B cell (primary cell): Measurements from ENCODE around the gene RPS6KL1. TPM values are rescaled to one million over a fixed set of nuclear protein-coding genes. Genes with fewer than 3 reads are reported as not detected.

Experiments
- ATAC-seq: fragments of 200-7000 bp; cut with Tn5 transposase; one replicate; pipeline ENCODE4 v1.10.0; 2021; ENCODE audit warnings: low read depth, mild to moderate bottlenecking, moderate number of reproducible peaks, moderate library complexity
- CTCF ChIA-PET: fragments of 350-600 bp; sonication (Branson Sonifier 250); formaldehyde crosslinking; loops from one replicate; lab custom pipeline; 2021; ENCODE audit warnings: antibody characterized with exemption, inconsistent platforms; lab: Charles Lee
- POLR2A ChIA-PET: fragments of 350-600 bp; sonication (Branson Sonifier 250); formaldehyde crosslinking; loops from one replicate; lab custom pipeline; 2021; ENCODE audit warnings: antibody characterized with exemption; lab: Charles Lee
- DNase-seq: peaks from one replicate; pipeline ENCODE4 v3.0.0; 2013
- H2AFZ ChIP-seq: 2 replicates; pipeline ENCODE4 v1.6.1; 2012; ENCODE audit warnings: mild to moderate bottlenecking, low read depth, low read length; ENCODE audit not compliant: insufficient read depth, poor library complexity, severe bottlenecking
- H3K27ac ChIP-seq, 2 donors: 1 replicate in 1 of 2; 2 replicates in 1 of 2; pipeline ENCODE4 v1.5.1; 2012 to 2013; ENCODE audit warnings: low read length in 2 of 2, mild to moderate bottlenecking in 2 of 2, moderate library complexity in 1 of 2
- H3K27me3 ChIP-seq, 4 experiments: fragments of 200-600 bp in 1 of 4; sonication (generic) in 1 of 4; replicated peaks in 1 of 4; 1 replicate in 2 of 4; 2 replicates in 2 of 4; pipeline versions ENCODE4 v1.6.1 to v1.7.0; 2013 to 2016; ENCODE audit warnings: low read length in 3 of 4, mild to moderate bottlenecking in 2 of 4, mixed read lengths in 1 of 4, moderate library complexity in 1 of 4; ENCODE audit not compliant: insufficient read depth in 4 of 4, control insufficient read depth in 3 of 4; ENCODE audit errors: control extremely low read depth in 1 of 4
- H3K36me3 ChIP-seq, 2 experiments: replicated peaks in 1 of 2; 1 replicate in 1 of 2; 2 replicates in 1 of 2; pipeline versions ENCODE4 v1.6.1 to v1.7.1; 2013; ENCODE audit warnings: low read length in 1 of 2; ENCODE audit not compliant: insufficient read depth in 2 of 2, control insufficient read depth in 1 of 2; ENCODE audit errors: control extremely low read depth in 1 of 2, extremely low read depth in 1 of 2
- H3K4me1 ChIP-seq, 2 donors: fragments of 200-600 bp in 1 of 2; sonication (generic) in 1 of 2; 1 replicate in 1 of 2; 2 replicates in 1 of 2; pipeline versions ENCODE4 v1.5.1 to v1.6.1; 2013 to 2017; ENCODE audit warnings: low read length in 2 of 2; ENCODE audit not compliant: control insufficient read depth in 2 of 2, insufficient read depth in 2 of 2
- H3K4me2 ChIP-seq: replicated peaks from 2 replicates; pipeline ENCODE3; 2012; ENCODE audit warnings: mild to moderate bottlenecking, low read depth, low read length; ENCODE audit not compliant: poor library complexity, severe bottlenecking
- H3K4me3 ChIP-seq, 5 experiments: fragments of 200-600 bp in 1 of 5; sonication (generic) in 1 of 5; 1 replicate in 3 of 5; 2 replicates in 2 of 5; pipeline versions ENCODE4 v1.5.1 to v1.7.0; 2011 to 2016; ENCODE audit warnings: low read length in 4 of 5, mild to moderate bottlenecking in 4 of 5, low read depth in 2 of 5, control low read depth in 1 of 5, moderate library complexity in 1 of 5; ENCODE audit not compliant: insufficient read depth in 1 of 5; ENCODE audit errors: control extremely low read depth in 1 of 5, extremely low read depth in 1 of 5
- H3K79me2 ChIP-seq: fragments of 200-600 bp; sonication (generic); one replicate; pipeline ENCODE4 v1.6.0; 2016; ENCODE audit warnings: low read length; ENCODE audit not compliant: control insufficient read depth, insufficient read depth
- H3K9ac ChIP-seq: fragments of 200-600 bp; sonication (generic); 2 replicates; pipeline ENCODE4 v1.6.1; 2017; ENCODE audit warnings: mild to moderate bottlenecking, low read length, moderate library complexity
- H3K9me3 ChIP-seq, 3 donors: one replicate each; pipeline versions ENCODE4 v1.6.1 to v1.7.1; 2013; ENCODE audit warnings: low read length in 2 of 3; ENCODE audit not compliant: control insufficient read depth in 2 of 3, insufficient read depth in 1 of 3; ENCODE audit errors: control extremely low read depth in 1 of 3
- H4K20me1 ChIP-seq: 2 replicates; pipeline ENCODE4 v1.6.0; 2012; ENCODE audit warnings: mild to moderate bottlenecking, low read length; ENCODE audit not compliant: insufficient read depth, control insufficient read depth, poor library complexity, severe bottlenecking
- H3K27ac Mint-ChIP-seq: one replicate; pipeline ENCODE4 v1.8.0; 2021; ENCODE audit warnings: mixed read lengths
- H3K27me3 Mint-ChIP-seq: one replicate; pipeline ENCODE4 v1.8.0; 2021; ENCODE audit warnings: mixed read lengths
- H3K4me1 Mint-ChIP-seq: one replicate; pipeline ENCODE4 v1.8.0; 2021; ENCODE audit warnings: mixed read lengths
- H3K4me3 Mint-ChIP-seq: one replicate; pipeline ENCODE4 v1.8.0; 2021; ENCODE audit warnings: mixed read lengths
- H3K9me3 Mint-ChIP-seq: one replicate; pipeline ENCODE4 v1.8.0; 2022; ENCODE audit warnings: mixed read lengths; ENCODE audit not compliant: insufficient read depth
- EZH2 ChIP-seq: IDR thresholded peaks from 2 replicates; pipeline ENCODE4 v1.6.1; 2012; ENCODE audit warnings: borderline replicate concordance, low read depth, mild to moderate bottlenecking, moderate library complexity, low read length; ENCODE audit not compliant: insufficient read depth, poor library complexity, severe bottlenecking
- WGBS: methylation state at CpG from one replicate; pipeline ENCODE4 v1.1.5; 2013; ENCODE audit warnings: missing lambda C conversion rate; ENCODE audit not compliant: insufficient coverage; 5-methylcytosine and 5-hydroxymethylcytosine counted together
- intact Hi-C: fragments of 100-400 bp; cut with micrococcal nuclease; formaldehyde crosslinking; loops from one replicate; pipeline ENCODE4 v1.10.0; 2022
- polyA plus RNA-seq: library from polyadenylated mRNA; depleted of rRNA; stranded (reverse); fragments of >200 nt; gene quantifications from 2 replicates; pipeline ENCODE4 v1.2.3, GENCODE V29; 2012
- total RNA-seq, 2 donors: library from RNA; stranded (reverse); fragments of 120-200 nt in 1 of 2; gene quantifications; 1 replicate in 1 of 2; 2 replicates in 1 of 2; pipeline versions ENCODE4 v1.2.3 to v1.2.4, GENCODE V29; 2013 to 2022
- TF ChIP-seq, protein P1 (sequence below): fragments of 200-600 bp; IDR thresholded peaks from one replicate; pipeline ENCODE4 v1.8.0; 2022; ENCODE audit warnings: antibody characterized with exemption, mild to moderate bottlenecking

RPS6KL1 gene
- total and polyA plus RNA-seq, 2 donors (not counting 1 experiment from before 2014, with no cell fraction given) = 3.4 to 4.4 TPM

DNA sequence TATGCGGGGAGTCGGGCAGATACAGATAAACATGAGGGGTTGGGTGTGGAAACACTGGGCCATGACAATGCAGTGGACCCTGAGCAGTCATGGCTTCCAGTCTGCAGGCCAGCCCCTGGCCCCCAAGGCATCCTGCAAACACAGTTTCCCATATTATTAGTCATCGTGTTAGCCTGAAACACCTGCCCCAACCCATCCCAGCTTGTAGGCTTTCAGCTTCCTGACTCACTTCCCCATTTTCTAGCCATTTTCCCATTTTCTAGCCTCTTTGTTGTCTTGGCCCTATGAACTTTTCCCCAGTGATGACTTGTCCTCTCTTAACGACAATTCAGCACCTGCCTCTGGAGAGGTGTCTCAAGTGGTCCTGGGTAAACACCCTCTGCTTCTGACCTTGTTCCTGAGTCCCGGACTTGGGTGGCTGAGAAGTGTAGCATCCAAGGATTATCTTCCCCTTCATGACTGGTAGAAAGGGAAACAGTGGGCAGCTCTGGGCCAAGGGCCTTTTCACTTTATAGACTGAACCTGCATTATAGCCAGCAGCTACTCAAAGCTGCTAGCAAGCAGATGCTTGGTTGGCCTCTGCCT, 36.6 kb upstream of the RPS6KL1 start:
- Histone ChIP-seq H3K79me2 (no peaks in the 10 kb centered on the region), H3K9ac (no peak overlapping the region), H3K27me3 (peaks cover 0 to 18% (median 4%) of the 10 kb centered on the region in 4 experiments), H3K4me1 (peaks cover 23 to 31% of the 10 kb centered on the region in 2 donors), H4K20me1 (no peaks in the 10 kb centered on the region), H3K4me2 (no peak overlapping the region), H2AFZ (no peak overlapping the region), H3K4me3 (no peak overlapping the region), H3K36me3 (no peaks in the 10 kb centered on the region), H3K9me3 (no peaks in the 10 kb centered on the region), H3K27ac (no peak overlapping the region)
- ATAC-seq = no peak
- Mint-ChIP-seq H3K4me3 (no peak overlapping the region), H3K4me1 (peaks cover 22% of the 10 kb centered on the region), H3K9me3 (no peaks in the 10 kb centered on the region), H3K27me3 (peaks cover 3% of the 10 kb centered on the region), H3K27ac (no peak overlapping the region)
- WGBS = 79% methylated on average over 4 of the region's 5 CpGs
- CTCF ChIA-PET = interaction anchor here (1.6 kb wide), 1 partner anchor 14 kb away, joined by 5 read pairs; no protein-coding TSS in a partner anchor
- no peak for DNase-seq
- no peak for TF ChIP-seq EZH2
- TF ChIP-seq, protein P1, sequence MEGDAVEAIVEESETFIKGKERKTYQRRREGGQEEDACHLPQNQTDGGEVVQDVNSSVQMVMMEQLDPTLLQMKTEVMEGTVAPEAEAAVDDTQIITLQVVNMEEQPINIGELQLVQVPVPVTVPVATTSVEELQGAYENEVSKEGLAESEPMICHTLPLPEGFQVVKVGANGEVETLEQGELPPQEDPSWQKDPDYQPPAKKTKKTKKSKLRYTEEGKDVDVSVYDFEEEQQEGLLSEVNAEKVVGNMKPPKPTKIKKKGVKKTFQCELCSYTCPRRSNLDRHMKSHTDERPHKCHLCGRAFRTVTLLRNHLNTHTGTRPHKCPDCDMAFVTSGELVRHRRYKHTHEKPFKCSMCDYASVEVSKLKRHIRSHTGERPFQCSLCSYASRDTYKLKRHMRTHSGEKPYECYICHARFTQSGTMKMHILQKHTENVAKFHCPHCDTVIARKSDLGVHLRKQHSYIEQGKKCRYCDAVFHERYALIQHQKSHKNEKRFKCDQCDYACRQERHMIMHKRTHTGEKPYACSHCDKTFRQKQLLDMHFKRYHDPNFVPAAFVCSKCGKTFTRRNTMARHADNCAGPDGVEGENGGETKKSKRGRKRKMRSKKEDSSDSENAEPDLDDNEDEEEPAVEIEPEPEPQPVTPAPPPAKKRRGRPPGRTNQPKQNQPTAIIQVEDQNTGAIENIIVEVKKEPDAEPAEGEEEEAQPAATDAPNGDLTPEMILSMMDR = no peak
- POLR2A ChIA-PET = no interaction called here
- intact Hi-C loops = no loop called here

DNA sequence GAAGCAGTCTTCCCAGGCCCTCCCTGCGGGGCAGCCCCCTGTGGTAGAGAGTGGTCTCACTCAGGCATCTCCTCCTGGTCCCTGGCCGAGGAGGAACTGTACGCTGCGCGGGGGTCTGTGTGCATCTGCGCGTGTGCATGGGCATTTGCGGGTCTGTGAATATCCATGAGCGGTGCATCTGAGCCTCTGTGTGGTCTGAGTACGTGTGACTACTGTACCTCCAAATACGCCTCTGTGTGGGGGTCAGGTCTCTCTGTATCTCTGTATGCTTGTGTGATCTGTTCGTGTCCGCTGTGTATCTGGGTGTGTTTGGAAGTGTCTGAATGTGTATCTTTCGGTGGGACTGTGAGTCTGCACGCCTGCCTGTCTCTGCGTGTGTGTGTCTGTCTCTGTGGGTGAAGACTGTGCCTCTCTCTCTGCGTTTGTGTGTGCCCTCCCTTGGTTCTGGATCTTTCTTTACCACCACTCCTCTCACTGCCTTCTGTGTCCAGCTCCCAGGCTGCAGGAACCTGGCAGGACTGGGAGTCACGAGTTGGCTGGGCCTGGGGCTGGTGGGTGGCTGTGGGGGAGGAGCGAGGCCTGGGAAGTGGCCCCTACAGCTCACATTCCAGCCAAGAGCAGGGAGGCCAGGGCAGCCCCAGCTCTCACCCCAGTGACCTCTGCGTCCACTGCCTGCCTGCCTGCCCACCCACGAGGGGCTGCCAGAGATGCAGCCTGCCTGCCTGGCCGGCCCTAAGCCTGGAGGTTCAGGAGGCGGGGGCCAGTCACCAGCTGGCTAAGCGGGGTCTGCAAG, 33.4 kb upstream of the RPS6KL1 start:
- 95% methylated on average over 17 of the region's 24 CpGs for WGBS
- ChIA-PET CTCF (interaction anchor here (0.6 kb wide), 1 partner anchor 73 kb away, joined by 3 read pairs; no protein-coding TSS in a partner anchor), POLR2A (no interaction called here)
- Histone ChIP-seq H3K9me3 (peaks cover 0 to 4% (median 0%) of the 10 kb centered on the region in 3 donors), H4K20me1 (no peaks in the 10 kb centered on the region), H3K27me3 (peaks cover 0 to 39% (median 8%) of the 10 kb centered on the region in 4 experiments), H3K4me3 (no peak overlapping the region), H3K79me2 (no peaks in the 10 kb centered on the region), H3K4me1 (peaks cover 5 to 12% of the 10 kb centered on the region in 2 donors), H3K4me2 (no peak overlapping the region), H3K9ac (no peak overlapping the region), H3K36me3 (no peaks in the 10 kb centered on the region), H3K27ac (no peak overlapping the region), H2AFZ (no peak overlapping the region)
- peak overlapping the region; percentile 36 for H3K4me3 Mint-ChIP-seq
- no peak overlapping the region for H3K27ac Mint-ChIP-seq
- H3K4me1 Mint-ChIP-seq = peaks cover 3% of the 10 kb centered on the region
- DNase-seq = no peak
- TF ChIP-seq, protein P1 = no peak
- TF ChIP-seq EZH2 = no peak
- no peaks in the 10 kb centered on the region for H3K9me3 Mint-ChIP-seq
- intact Hi-C loops = no loop called here
- ATAC-seq = no peak
- peaks cover 7% of the 10 kb centered on the region for H3K27me3 Mint-ChIP-seq
